Lower lobe of right lung (tissue), 2 donors: ENCODE results near the gene KDF1. TPM values are rescaled to one million over a fixed set of nuclear protein-coding genes. Genes with fewer than 3 reads are reported as not detected.
A peak's percentile ranks its signal among the peaks of the same experiment; 100 is the strongest.

Source experiments
- ATAC-seq, 2 donors: fragments of 200-7000 bp; cut with Tn5 transposase; one replicate each; pipeline ENCODE4 v1.9.1; 2020 to 2022; ENCODE audit warnings: mild to moderate bottlenecking in 2 of 2, moderate library complexity in 2 of 2
- DNase-seq: peaks from one replicate; pipeline ENCODE4 v3.0.0-alpha.2; 2020
- H3K27ac ChIP-seq: fragments of 200-600 bp; one replicate; pipeline ENCODE4 v1.8.0; 2022
- H3K27me3 ChIP-seq: fragments of 200-600 bp; one replicate; pipeline ENCODE4 v1.8.0; 2022; ENCODE audit warnings: low read depth
- H3K36me3 ChIP-seq: fragments of 200-600 bp; one replicate; pipeline ENCODE4 v1.8.0; 2022; ENCODE audit warnings: mild to moderate bottlenecking
- H3K4me1 ChIP-seq: fragments of 200-600 bp; one replicate; pipeline ENCODE4 v1.8.0; 2022
- H3K4me3 ChIP-seq: fragments of 200-600 bp; one replicate; pipeline ENCODE4 v1.8.0; 2022; ENCODE audit warnings: mild to moderate bottlenecking
- H3K9me3 ChIP-seq: fragments of 200-600 bp; one replicate; pipeline ENCODE4 v1.8.0; 2022
- CTCF ChIP-seq: fragments of 200-600 bp; IDR thresholded peaks from one replicate; pipeline ENCODE4 v1.8.0; 2022; ENCODE audit warnings: antibody characterized with exemption, mild to moderate bottlenecking
- intact Hi-C: fragments of 100-400 bp; cut with DNase I; formaldehyde crosslinking; loops from one replicate; pipeline ENCODE4 v1.11.0; 2022
- total RNA-seq: library from RNA; stranded (reverse); fragmentation: NEBNext Ultra II Directional; extraction: Animal tissue kit (Norgen Biotek cat#: 25700); gene quantifications from one replicate; pipeline ENCODE4 v1.2.1, GENCODE V29; 2021
- donor health status: DM: no; HTN: yes; CAD: no; lungs with severe emphysema.

The KDF1 gene
- total RNA-seq, 1 donor from 2014 or later = 8.1 TPM

GRCh38 chr1:26996024-26996423 is 35.8 kb upstream of the KDF1 start:
- TF ChIP-seq CTCF = no peak
- intact Hi-C loops = no loop called here
- ATAC-seq (no peak), DNase-seq (no peak)
- no peaks in the 10 kb centered on the region for H3K36me3 ChIP-seq
- H3K4me1 ChIP-seq = peaks cover 61% of the 10 kb centered on the region
- no peaks in the 10 kb centered on the region for H3K9me3 ChIP-seq
- H3K4me3 ChIP-seq = no peak overlapping the region
- H3K27me3 ChIP-seq = peaks cover 21% of the 10 kb centered on the region
- peak overlapping the region; percentile 14 for H3K27ac ChIP-seq

GRCh38 chr1:26994787-26995517 is 34.7 kb upstream of the KDF1 start:
- H3K9me3 ChIP-seq = no peaks in the 10 kb centered on the region
- no peaks in the 10 kb centered on the region for H3K36me3 ChIP-seq
- peaks cover 55% of the 10 kb centered on the region for H3K4me1 ChIP-seq
- intact Hi-C loops = no loop called here
- DNase-seq = no peak
- ATAC-seq = no peak
- no peak for TF ChIP-seq CTCF
- H3K27ac ChIP-seq = peak overlapping the region; percentile 28
- H3K4me3 ChIP-seq = peak overlapping the region; percentile 69
- peaks cover 21% of the 10 kb centered on the region for H3K27me3 ChIP-seq

- DNase-seq (peak; percentile 58), ATAC-seq (peak in 1 of 2 donors; percentile 0)
- Histone ChIP-seq H3K27ac (peak overlapping the region; percentile 76), H3K4me3 (peak overlapping the region; percentile 69), H3K27me3 (peaks cover 21% of the 10 kb centered on the region), H3K4me1 (peaks cover 47% of the 10 kb centered on the region), H3K9me3 (no peaks in the 10 kb centered on the region), H3K36me3 (no peaks in the 10 kb centered on the region)
- intact Hi-C loops = no loop called here
- no peak for TF ChIP-seq CTCF
These were observed 33.9 kb upstream of the KDF1 start for GRCh38 chr1:26994020-26994786.

GRCh38 chr1:26993237-26994019 is 33.2 kb upstream of the KDF1 start, which contains the start of gene TRNP1:
TSS of gene TRNP1 (plus strand) at chr1:26993692. CDS start at chr1:26993787, 95 bp downstream.
- TF ChIP-seq CTCF = no peak
- Histone ChIP-seq H3K27ac (peak within 1 kb of the TSS; percentile 76), H3K36me3 (no peaks in the 10 kb centered on the region), H3K27me3 (peaks cover 21% of the 10 kb centered on the region), H3K4me1 (peaks cover 39% of the 10 kb centered on the region), H3K4me3 (peak within 1 kb of the TSS; percentile 69), H3K9me3 (no peaks in the 10 kb centered on the region)
- ATAC-seq (peak; percentile 76), DNase-seq (peak; percentile 81)
- intact Hi-C loops = no loop called here
